ENCODE measurements around the gene CREB3L4. TPM values are rescaled to one million over a fixed set of nuclear protein-coding genes. Genes with fewer than 3 reads are reported as not detected.

CREB3L4 gene
- total and polyA plus RNA-seq, 8 donors, result 2.7 to 32.9 (median 10.9) TPM; not detected in 1

DNA sequence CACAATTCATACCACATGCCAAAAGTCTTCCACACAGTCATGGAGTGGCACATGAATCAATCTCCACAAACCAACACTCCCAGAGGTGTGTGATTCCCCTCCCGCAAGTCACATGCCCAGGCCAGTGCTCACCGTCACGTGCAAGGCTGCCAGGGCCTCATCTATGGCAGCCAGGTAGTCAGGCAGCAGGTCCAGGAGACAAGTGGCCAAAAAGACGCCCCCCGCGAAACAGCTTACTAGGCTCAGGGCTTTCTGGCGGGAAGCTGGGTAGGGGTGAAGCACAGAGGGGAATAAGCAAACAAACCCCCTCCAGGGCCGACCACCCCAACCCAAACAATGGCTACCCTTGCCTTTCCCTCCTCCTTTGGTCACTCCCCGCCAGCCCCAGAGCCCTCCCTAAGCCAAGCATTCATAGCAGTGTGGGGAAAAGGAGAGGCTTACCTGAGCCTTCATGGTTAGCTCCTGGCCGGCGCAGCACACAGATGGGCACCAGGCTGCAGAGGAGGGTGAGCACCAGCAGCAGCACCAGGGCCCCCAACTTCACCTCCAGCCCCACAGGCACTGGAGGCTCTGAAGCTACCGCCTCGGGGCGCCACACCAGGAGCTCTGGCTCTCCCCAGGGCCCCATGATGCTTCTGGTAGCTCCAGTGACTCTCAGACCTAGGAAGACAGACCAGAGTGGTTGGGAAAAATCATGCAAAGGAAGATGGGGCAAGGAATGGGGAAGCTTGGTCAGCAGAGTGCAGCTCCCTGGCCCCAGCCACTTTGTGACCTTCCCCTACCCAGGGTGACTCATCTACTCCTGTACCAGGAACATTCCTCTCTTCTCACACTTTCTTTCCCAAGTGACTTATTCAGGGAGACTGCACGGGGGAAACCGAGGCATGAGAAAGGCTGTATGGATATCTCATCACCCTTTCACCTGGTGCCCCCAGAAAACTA, 5.3 kb upstream of the CREB3L4 start:
- 24 to 44% (median 31%) methylated on average over 15 to 16 of the region's 16 CpGs for WGBS, 5 donors
- H3K27ac ChIP-seq, result peak overlapping the region; percentile 94 to 98 (median 97)
- TF ChIP-seq POLR2AphosphoS5 (IDR thresholded peaks at IDR 0.05) (peak in 2 of 3 donors; percentile 36), EP300 (IDR thresholded peaks at IDR 0.05) (no peak)
- no peaks in the 10 kb centered on the region for H3K27me3 ChIP-seq
- peaks cover 46 to 79% (median 69%) of the 10 kb centered on the region in 4 donors for H3K4me1 ChIP-seq
- intact Hi-C loops (cut with DNase I; ENCODE audit: low total_unique reads), result no loop called here
- H3K9me3 ChIP-seq, result no peaks in the 10 kb centered on the region
- peak overlapping the region; percentile 61 to 84 (median 72) for H3K4me3 ChIP-seq
- peak; percentile 59 to 63 for DNase-seq
- peaks cover 13 to 26% (median 18%) of the 10 kb centered on the region in 4 donors for H3K36me3 ChIP-seq

DNA sequence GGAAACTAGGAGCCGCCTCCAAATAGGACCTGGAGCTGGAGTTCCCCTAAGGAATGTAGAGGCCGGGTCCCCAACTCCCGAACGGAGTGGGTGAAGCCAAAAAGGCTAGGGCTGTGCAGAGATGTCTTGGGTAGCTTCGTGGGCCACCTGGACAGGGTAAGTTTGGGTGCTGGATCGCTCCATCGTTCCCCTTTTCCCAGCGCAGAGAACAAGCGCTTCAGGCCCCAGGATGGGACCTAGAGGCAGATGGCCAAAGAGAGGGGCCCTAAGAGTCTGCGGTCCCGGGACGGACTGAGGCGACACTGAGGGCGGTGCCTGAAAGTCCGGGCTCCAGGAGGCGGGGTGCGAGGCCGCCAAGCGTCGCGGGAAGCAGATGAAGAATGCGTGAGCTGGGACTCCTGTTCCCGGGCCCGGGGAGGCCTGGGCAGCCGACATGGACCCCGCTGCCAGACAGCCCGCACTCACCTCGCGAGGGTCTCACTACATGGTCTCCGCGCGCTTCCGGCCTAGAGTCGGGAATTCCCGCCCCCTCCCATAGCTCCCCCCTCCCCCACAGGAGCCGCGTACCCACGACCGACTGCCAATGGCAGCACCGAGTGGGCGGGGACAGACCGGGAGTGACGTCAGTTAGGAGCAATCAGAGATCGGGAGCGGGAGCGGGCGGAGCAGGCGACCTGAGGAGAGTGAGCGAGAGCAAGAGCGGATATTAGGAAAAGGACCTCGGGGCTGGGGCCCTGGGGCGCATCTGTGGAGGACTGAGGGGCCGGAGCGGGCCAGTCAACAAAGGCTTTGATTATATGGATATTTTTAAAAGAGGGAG, 4.5 kb upstream of the CREB3L4 start, which contains the start of gene SLC39A1:
Gene SLC39A1, minus strand, starts transcription at position 508 of the 820 bp plus-strand sequence. CDS start 822 bp downstream, outside the sequence.
- DNase-seq, result peak; percentile 99
- intact Hi-C loops (cut with DNase I; ENCODE audit: low total_unique reads), result no loop called here
- WGBS, 5 donors, result 0 to 1% (median 0%) methylated on average over 30 to 54 of the region's 54 CpGs
- Histone ChIP-seq H3K4me1 (peaks cover 44 to 81% (median 69%) of the 10 kb centered on the region in 4 donors), H3K27me3 (no peaks in the 10 kb centered on the region), H3K4me3 (peak within 1 kb of the TSS; percentile 61 to 84 (median 72)), H3K9me3 (no peaks in the 10 kb centered on the region), H3K36me3 (peaks cover 13 to 26% (median 18%) of the 10 kb centered on the region in 4 donors), H3K27ac (peak within 1 kb of the TSS; percentile 94 to 98 (median 97))
- TF ChIP-seq, protein P1, sequence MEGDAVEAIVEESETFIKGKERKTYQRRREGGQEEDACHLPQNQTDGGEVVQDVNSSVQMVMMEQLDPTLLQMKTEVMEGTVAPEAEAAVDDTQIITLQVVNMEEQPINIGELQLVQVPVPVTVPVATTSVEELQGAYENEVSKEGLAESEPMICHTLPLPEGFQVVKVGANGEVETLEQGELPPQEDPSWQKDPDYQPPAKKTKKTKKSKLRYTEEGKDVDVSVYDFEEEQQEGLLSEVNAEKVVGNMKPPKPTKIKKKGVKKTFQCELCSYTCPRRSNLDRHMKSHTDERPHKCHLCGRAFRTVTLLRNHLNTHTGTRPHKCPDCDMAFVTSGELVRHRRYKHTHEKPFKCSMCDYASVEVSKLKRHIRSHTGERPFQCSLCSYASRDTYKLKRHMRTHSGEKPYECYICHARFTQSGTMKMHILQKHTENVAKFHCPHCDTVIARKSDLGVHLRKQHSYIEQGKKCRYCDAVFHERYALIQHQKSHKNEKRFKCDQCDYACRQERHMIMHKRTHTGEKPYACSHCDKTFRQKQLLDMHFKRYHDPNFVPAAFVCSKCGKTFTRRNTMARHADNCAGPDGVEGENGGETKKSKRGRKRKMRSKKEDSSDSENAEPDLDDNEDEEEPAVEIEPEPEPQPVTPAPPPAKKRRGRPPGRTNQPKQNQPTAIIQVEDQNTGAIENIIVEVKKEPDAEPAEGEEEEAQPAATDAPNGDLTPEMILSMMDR (IDR thresholded peaks at IDR 0.05), result no peak
- TF ChIP-seq EP300 (IDR thresholded peaks at IDR 0.05), result no peak
- peak in 1 of 4 donors; percentile 20 for TF ChIP-seq POLR2A (IDR thresholded peaks at IDR 0.05)
- TF ChIP-seq POLR2AphosphoS5 (IDR thresholded peaks at IDR 0.05), result peak; percentile 63 to 77 (median 75)

DNA sequence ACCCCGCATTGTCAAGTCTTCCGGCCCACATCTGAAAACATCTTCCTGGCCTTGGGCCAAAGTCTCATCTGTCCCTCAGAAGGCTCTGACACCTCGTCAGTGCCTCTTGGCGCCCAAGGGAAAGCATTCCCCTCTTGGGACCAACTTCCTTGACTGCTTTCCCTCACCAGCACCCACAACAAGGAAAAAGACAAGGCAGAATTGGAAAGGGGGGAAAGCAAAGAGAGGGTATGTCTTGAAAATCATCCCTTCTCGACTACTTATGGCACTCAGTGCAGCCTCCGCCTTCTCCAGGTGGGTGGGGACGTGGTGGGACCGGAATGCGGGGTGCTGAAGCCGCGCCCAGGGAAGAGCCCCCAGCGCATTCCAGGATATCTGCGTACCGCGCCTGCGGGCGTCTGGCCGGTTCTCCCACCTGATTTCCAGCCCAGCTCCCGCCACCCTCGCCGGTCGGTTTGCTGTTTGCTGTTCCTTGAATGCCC, 3.8 kb upstream of the CREB3L4 start:
- intact Hi-C loops (cut with DNase I; ENCODE audit: low total_unique reads), result no loop called here
- H3K27me3 ChIP-seq, result no peaks in the 10 kb centered on the region
- TF ChIP-seq POLR2AphosphoS5 (IDR thresholded peaks at IDR 0.05) (peak in 1 of 3 donors; percentile 11), POLR2A (IDR thresholded peaks at IDR 0.05) (no peak)
- DNase-seq, result peak; percentile 65 to 88
- H3K27ac ChIP-seq, result peak overlapping the region; percentile 94 to 98 (median 97)
- H3K36me3 ChIP-seq, result peaks cover 13 to 26% (median 18%) of the 10 kb centered on the region in 4 donors
- H3K4me1 ChIP-seq, result peaks cover 44 to 84% (median 72%) of the 10 kb centered on the region in 4 donors
- 0 to 2% (median 1%) methylated on average over 21 to 22 of the region's 22 CpGs for WGBS, 5 donors
- no peaks in the 10 kb centered on the region for H3K9me3 ChIP-seq
- H3K4me3 ChIP-seq, result peak overlapping the region; percentile 61 to 84 (median 72)

DNA sequence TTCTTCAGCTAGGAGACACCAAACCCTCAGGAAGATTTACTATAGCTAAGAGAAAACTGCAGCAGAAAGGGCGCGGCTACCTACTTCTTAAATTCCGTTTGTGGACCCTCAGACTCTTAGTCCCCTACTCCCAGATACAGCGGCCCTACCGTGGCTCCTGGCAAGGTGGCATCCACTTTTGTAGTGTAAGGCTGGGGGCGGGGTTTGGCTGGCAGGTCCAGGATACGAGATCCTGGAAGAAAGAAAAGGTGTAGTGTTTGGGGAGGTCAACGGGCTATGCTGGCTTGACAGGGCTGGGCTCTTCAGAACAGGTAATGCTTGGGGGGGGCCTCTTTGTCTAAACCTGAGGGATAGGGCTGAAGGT, 280 bp downstream of the CREB3L4 start:
- TF ChIP-seq EP300 (IDR thresholded peaks at IDR 0.05) (no peak), POLR2AphosphoS5 (IDR thresholded peaks at IDR 0.05) (peak in 1 of 3 donors; percentile 27)
- TF ChIP-seq, protein P1 (IDR thresholded peaks at IDR 0.05), result no peak
- Histone ChIP-seq H3K27me3 (no peaks in the 10 kb centered on the region), H3K4me1 (peaks cover 22 to 51% (median 44%) of the 10 kb centered on the region in 4 donors), H3K4me3 (peak overlapping the region; percentile 48 to 57 (median 54)), H3K36me3 (peaks cover 0 to 7% (median 5%) of the 10 kb centered on the region in 4 donors), H3K27ac (peak overlapping the region; percentile 86 to 97 (median 91)), H3K9me3 (no peaks in the 10 kb centered on the region)
- 1 to 2% (median 2%) methylated on average over 8 of the region's 8 CpGs for WGBS, 5 donors
- peak; percentile 74 to 87 for DNase-seq
- intact Hi-C loops (cut with DNase I; ENCODE audit: low total_unique reads), result no loop called here
